Measurements from ENCODE around the gene PPP2R5A. TPM values are rescaled to one million over a fixed set of nuclear protein-coding genes. Genes with fewer than 3 reads are reported as not detected.
A peak's percentile ranks its signal among the peaks of the same experiment; 100 is the strongest.
"Not testable (repeated sequence)": the region's sequence is repeated elsewhere in the genome, so short reads cannot be mapped to it uniquely, and the experiment has no call there.

Gene PPP2R5A
- total RNA-seq, 1 donor from 2014 or later, result 29.8 TPM

- no peak for DNase-seq (ENCODE audit: low read depth)
Observed at GRCh38 chr1:212354464-212354863, 69.3 kb downstream of the PPP2R5A start.

DNA sequence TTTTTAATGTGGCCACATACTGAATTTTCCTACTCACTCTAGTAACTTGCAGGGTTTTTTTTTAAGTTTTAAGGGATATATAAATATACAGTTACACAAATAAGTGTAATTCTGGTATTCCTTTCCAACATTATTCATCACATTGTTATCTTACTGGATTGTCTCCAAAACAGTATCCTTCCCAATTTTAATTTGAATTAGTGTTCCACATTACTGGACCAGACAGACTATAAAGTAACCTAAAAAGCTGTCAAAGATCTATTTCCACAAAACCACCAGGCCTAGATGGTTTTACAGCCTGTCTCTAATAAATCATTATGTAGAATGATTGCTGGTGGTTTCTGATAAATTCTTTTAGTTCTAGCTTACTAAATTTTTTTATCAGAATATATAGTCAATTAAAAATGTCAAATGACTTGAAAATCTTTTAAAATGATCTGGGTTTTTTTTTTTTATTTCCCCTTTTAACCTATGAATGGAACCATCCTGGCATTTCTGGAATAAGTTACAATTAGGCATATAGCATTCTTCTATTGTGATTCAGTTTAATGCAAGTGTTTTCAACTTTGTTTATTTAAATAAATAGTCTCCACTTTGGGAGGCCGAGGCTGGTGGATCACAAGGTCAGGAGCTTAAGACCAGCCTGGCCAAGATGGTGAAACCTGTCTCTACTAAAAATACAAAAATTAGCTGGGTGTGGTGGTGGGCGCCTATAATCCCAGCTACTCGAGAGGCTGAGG, 70.2 kb downstream of the PPP2R5A start:
- peak; percentile 14 for DNase-seq (ENCODE audit: low read depth)

GRCh38 chr1:212359794-212360479, 74.7 kb downstream of the PPP2R5A start:
- no peak for DNase-seq (ENCODE audit: low read depth)

DNA sequence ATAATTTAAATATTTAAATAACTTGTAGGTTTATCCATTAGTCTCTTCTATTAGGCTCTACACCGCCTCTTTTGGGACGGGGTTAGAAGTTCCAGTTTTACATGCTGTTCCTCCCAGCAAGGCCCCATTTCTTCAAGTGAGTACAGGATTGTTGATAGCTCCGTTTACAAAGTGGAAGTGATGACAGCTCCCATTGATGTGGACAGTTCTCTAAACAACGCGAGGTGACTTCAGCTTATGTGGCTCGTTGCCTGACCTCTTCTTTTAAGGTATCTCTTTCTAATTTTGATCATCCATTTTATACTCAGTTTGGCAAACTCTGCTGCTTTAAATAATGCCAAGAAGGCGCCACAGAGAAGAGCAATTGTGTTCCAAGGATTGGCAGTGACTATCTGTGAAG, 79.8 kb downstream of the PPP2R5A start:
- no peak for DNase-seq (ENCODE audit: low read depth)

- no peak for DNase-seq (ENCODE audit: low read depth)
Observed at GRCh38 chr1:212366901-212367300, 81.7 kb downstream of the PPP2R5A start.

DNA sequence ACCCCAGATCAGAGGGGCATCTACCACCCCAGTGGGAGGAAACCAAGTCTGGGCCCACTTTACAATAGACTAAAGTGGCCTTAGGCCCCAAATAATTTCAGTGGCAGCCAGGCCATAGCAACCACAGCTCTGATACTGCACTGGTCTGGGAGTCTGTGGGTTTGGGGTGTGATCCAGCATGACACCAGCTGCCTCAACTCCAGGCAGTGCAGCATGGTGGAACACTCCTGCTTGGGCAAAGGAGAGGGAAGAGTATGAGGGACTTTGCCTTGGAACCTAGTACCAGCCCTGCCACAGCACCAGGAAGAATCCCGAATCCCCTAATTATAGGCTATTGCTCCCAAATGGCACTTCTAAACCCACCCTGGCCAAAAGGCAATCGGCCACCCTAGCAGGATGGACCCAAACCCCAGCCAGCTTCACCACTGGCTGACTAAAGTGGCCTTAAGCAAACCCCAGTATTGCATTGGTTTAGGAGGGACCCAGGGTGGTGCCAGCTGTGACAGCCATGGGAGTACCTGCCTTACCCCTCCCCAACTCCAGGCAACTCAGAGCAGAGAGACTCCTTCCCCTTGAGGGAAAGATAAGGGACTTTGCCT, 82.4 kb downstream of the PPP2R5A start:
- DNase-seq (ENCODE audit: low read depth), result peak; percentile 67

- DNase-seq (ENCODE audit: low read depth), result peak; percentile 61
Observed at GRCh38 chr1:212368073-212368484, 82.9 kb downstream of the PPP2R5A start.

- no peak for DNase-seq (ENCODE audit: low read depth)
Observed at GRCh38 chr1:212375986-212376385, 90.8 kb downstream of the PPP2R5A start.

GRCh38 chr1:212377644-212378043, 92.4 kb downstream of the PPP2R5A start:
- no peak for DNase-seq (ENCODE audit: low read depth)

- no peak for DNase-seq (ENCODE audit: low read depth)
Observed at GRCh38 chr1:212379366-212379765, 94.2 kb downstream of the PPP2R5A start.

GRCh38 chr1:212381397-212382035, 96.3 kb downstream of the PPP2R5A start:
- DNase-seq (ENCODE audit: low read depth), result no peak

DNA sequence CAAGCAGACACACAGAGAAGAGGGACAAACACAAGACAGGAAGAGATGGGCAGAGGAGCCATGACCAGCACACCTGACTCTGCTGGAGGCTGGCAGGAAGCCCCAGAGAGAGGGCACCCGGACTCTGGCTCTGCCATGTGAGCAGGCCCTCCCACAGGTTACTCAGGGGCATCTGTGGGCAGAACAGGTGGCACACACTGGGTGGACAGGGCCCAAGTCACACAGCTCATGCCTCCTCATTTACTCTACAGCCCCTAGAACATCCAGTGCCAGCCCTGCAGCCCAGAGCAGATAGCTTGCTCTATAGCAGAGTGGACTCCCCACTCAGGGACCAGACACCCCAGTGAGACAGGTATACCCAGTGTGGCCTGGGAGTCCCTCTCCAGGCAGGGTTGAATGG, 100.8 kb downstream of the PPP2R5A start:
- peak; percentile 49 for DNase-seq (ENCODE audit: low read depth)

DNA sequence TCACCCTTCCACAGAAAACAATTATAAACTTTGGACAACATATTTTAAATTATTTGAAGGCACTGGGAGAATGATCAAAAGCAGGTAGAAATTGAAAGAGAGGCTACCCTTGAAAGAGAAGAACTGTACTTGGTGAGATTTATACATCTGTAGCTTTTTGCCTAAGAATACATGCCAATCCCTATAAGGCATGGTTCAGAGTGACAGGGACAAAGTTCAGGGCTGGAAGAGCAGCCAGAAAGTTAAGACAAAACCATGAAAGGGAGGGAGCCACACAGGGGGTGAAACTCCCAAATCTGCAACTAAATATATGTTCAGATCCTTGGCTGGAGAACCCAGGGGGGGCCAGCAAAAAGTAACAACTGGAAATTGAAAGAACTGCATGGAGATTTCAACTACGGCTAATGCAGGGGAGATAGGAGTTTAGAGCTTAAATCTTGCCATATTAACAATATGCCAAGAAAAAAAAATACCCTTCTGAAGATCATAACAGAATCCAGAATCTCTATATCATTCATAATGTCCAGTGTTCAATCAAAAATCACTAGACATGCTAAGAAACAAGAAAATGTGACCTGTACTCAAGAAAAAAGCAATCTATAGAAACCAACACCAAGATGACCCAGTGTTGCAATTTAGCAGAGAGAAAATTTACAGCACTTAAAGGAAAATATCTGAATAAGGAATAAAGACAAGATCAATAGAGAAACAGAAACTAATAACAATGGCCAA, 103.9 kb downstream of the PPP2R5A start:
- no peak for DNase-seq (ENCODE audit: low read depth)

DNA sequence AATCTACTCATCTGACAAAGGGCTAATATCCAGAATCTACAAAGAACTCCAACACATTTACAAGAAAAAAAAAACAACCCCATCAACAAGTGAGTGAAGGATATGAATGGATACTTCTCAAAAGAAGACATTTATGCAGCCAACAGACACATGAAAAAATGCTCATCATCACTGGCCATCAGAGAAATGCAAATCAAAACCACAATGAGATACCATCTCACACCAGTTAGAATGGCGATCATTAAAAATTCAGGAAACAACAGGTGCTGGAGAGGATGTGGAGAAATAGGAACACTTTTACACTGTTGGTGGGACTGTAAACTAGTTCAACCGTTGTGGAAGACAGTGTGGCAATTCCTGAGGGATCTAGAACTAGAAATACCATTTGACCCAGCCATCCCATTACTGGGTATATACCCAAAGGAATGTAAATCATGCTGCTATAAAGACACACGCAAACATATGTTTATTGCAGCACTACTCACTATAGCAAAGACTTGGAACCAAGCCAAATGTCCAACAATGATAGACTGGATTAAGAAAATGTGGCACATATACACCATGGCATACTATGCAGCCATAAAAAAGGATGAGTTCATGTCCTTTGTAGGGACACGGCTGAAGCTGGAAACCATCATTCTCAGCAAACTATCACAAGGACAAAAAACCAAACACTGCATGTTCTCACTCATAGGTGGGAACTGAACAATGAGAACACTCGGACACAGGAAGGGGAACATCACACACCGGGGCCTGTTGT, 110.6 kb downstream of the PPP2R5A start:
- not testable (repeated sequence) for DNase-seq (ENCODE audit: low read depth)

DNA sequence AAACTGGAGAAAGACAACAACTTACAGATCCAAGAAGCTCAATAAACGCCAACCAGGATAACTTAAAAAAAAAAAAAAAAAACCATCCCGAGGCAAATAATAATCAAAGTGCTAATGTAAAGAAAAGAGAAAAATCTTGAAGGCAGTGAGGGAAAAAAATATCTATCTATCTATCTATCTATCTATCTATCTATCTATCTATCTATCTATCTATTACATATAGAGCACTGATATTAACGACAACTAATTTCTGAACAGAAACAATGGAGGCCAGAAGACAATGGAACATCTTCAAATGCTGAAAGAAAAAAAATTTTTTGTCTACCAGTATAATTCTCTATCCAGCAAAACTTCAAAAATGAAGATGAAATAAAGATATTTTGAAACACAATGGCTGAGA, 111.4 kb downstream of the PPP2R5A start:
- no peak for DNase-seq (ENCODE audit: low read depth)

DNA sequence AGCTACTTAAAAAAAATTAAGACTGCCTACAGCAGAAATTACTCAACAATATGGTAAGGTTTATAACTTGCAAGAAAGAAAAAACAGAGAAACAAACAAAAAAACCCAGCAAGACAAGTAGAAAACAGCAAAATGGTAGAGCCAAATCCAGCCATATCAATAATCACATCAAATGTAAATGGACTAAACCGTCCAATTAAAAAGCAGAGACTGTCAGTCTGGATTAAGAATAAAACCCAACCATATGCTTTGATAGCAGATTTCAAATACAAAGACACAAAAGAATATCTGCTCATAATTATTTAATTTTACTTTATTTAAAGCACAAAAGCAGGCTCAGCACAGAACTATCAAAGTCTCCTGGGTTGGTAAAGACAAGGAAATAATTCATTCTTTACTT, 112.0 kb downstream of the PPP2R5A start:
- DNase-seq (ENCODE audit: low read depth), result no peak

DNA sequence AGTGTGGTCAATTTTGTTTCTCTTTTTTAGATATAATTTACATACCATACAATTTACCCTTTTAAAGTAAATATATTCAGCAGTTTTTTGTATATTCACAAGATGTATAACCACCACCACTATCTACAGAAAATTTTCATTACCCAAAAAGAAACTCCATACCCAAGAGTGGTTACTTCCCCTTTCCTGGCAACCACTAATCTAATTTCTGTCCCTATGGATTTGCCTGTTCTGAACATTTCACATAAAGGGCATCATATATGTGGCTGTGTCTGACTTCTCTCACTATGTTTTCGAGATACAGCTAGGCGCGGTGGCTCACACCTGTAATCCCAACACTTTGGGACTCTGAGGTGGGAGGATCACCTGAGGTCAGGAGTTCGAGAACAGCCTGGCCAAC, 115.8 kb downstream of the PPP2R5A start:
- no peak for DNase-seq (ENCODE audit: low read depth)

GRCh38 chr1:212401838-212402582, 116.8 kb downstream of the PPP2R5A start:
- no peak for DNase-seq (ENCODE audit: low read depth)

- no peak for DNase-seq (ENCODE audit: low read depth)
Observed at GRCh38 chr1:212402666-212403321, 117.6 kb downstream of the PPP2R5A start.

Measured in myocyte (in vitro differentiated cells).